Erythroblast (primary cell): ENCODE data around the gene AKAP8L.

Source experiments
- GATA1 ChIP-seq: IDR thresholded peaks from 2 replicates; pipeline ENCODE4 v1.6.1; 2011; ENCODE audit warnings: low read depth, mild to moderate bottlenecking, control low read depth, low read length, moderate library complexity
- POLR2A ChIP-seq: IDR thresholded peaks from 2 replicates; pipeline ENCODE4 v1.6.1; 2011; ENCODE audit warnings: mild to moderate bottlenecking, low read length

DNA sequence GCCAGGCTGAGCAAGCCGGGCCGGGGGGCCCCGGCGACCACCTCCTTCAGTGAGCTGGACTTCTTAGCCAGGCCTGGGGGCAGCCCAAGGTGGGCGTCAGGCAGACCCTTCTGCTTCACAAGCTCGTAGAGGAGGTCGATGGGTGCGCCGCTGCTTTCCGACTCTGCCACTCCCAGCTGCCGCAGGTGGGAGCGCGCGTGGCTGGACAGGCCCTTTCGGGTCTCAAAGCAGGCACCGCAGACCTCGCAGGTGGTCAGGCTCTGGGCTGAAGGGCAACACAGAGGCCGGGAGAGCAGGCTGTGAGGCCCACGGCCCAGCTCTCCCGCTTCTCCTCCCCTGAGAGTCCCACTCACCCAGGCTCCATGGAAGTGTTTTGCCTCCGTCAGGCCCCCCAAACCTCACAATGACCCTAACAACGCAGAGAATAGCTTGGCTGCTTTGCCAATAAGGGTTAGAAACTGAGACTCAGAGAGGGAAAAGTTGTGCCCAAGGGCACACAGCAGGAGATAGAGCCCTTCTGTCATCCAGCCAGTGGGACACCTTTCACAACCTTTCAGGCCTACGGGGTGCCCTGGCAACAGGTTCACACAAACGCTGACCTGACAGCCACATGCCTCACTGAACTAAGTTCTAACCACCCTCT, 11.2 kb upstream of the AKAP8L start:
- TF ChIP-seq POLR2A (no peak), GATA1 (no peak)
